ENCODE data around the gene UTRN.

DNA sequence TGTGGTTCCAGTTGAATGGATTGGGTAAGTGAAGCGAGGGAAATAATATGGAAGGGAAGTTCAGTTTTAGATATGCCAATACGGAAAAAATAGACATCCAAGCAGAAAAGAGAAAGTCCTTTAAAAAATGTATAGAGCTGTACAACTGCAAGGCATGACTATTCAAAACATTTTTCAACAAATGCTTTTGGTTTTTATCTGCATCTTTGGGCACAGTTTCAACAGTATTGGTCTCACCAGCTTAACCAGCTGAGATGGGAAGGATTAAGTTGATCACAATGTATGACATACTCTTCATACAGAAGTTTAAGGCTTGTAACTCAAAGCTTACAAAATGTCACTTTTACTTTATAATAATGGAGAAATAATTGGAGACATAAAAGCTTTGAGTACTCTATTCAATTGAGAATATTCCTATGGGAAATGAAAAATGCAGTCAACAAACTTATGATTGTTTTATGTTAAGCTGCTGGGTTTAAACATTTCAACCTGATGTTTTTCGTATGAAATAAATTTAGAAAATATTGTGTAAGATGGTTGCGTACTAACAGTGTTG is 16.3 kb upstream of the UTRN start:
- TF ChIP-seq CTCF (IDR thresholded peaks at IDR 0.05) (no peak), POLR2A (IDR thresholded peaks at IDR 0.05) (no peak)
